Glutamatergic neuron (in vitro differentiated cells): ENCODE results near the gene METTL21C. TPM values are rescaled to one million over a fixed set of nuclear protein-coding genes. Genes with fewer than 3 reads are reported as not detected.

ENCODE experiments used
- DNase-seq: peaks from one replicate; pipeline ENCODE4 v3.0.0; 2022
- H3K27ac Mint-ChIP-seq: one replicate; pipeline ENCODE4 v1.8.0; 2020; ENCODE audit warnings: mild to moderate bottlenecking, mixed read lengths, inconsistent platforms; ENCODE audit not compliant: unreplicated experiment
- H3K27me3 Mint-ChIP-seq: one replicate; pipeline ENCODE4 v1.8.0; 2020; ENCODE audit warnings: mild to moderate bottlenecking, moderate library complexity, mixed read lengths, inconsistent platforms; ENCODE audit not compliant: unreplicated experiment
- H3K36me3 Mint-ChIP-seq: one replicate; pipeline ENCODE4 v1.8.0; 2020; ENCODE audit warnings: mild to moderate bottlenecking, mixed read lengths, inconsistent platforms; ENCODE audit not compliant: unreplicated experiment
- H3K4me1 Mint-ChIP-seq: one replicate; pipeline ENCODE4 v1.8.0; 2020; ENCODE audit warnings: mild to moderate bottlenecking, low read depth, mixed read lengths, inconsistent platforms; ENCODE audit not compliant: unreplicated experiment
- H3K4me3 Mint-ChIP-seq: one replicate; pipeline ENCODE4 v1.8.0; 2020; ENCODE audit warnings: mild to moderate bottlenecking, mixed read lengths, inconsistent platforms; ENCODE audit not compliant: unreplicated experiment
- H3K9me3 Mint-ChIP-seq: one replicate; pipeline ENCODE4 v1.8.0; 2020; ENCODE audit warnings: mild to moderate bottlenecking, moderate library complexity, mixed read lengths, inconsistent platforms; ENCODE audit not compliant: unreplicated experiment
- total RNA-seq: library from RNA; stranded (reverse); fragmentation: NEBNext Ultra II Directional; extraction: Animal tissue kit (Norgen Biotek cat#: 25700); gene quantifications from one replicate; pipeline ENCODE4 v1.2.1, GENCODE V29; 2021; ENCODE audit not compliant: unreplicated experiment
- TF ChIP-seq, protein P1 (sequence below): fragments of 200-600 bp; sonication (generic); IDR thresholded peaks from one replicate; pipeline ENCODE4 v1.5.0; 2021; ENCODE audit not compliant: partially characterized antibody, unreplicated experiment

The METTL21C gene
- total RNA-seq, 1 donor from 2014 or later = not detected

DNA sequence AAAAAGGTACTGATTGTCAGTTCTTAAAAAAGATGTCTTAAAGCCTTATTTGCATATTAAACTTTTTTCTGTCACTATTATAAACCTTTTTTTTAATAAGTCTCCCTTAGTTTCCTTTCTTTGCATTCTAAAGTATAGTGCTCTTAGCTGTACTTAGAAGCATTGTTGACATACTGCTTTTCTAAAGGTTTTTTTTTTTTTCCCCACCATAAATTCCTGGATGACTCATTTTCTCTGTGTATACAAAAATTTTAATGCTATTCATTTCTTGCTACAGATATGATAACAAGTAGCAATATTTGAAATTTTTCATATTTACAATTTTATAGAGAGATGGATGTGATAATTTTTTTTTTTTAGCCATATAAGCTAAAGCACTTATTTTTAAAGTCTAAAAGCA is 43.5 kb downstream of the METTL21C start:
- no peaks in the 10 kb centered on the region for H3K36me3 Mint-ChIP-seq
- H3K4me1 Mint-ChIP-seq = peaks cover 15% of the 10 kb centered on the region
- H3K27me3 Mint-ChIP-seq = no peaks in the 10 kb centered on the region
- no peak for DNase-seq
- no peak overlapping the region for H3K4me3 Mint-ChIP-seq
- no peak overlapping the region for H3K27ac Mint-ChIP-seq
- H3K9me3 Mint-ChIP-seq = no peaks in the 10 kb centered on the region
- TF ChIP-seq, protein P1, sequence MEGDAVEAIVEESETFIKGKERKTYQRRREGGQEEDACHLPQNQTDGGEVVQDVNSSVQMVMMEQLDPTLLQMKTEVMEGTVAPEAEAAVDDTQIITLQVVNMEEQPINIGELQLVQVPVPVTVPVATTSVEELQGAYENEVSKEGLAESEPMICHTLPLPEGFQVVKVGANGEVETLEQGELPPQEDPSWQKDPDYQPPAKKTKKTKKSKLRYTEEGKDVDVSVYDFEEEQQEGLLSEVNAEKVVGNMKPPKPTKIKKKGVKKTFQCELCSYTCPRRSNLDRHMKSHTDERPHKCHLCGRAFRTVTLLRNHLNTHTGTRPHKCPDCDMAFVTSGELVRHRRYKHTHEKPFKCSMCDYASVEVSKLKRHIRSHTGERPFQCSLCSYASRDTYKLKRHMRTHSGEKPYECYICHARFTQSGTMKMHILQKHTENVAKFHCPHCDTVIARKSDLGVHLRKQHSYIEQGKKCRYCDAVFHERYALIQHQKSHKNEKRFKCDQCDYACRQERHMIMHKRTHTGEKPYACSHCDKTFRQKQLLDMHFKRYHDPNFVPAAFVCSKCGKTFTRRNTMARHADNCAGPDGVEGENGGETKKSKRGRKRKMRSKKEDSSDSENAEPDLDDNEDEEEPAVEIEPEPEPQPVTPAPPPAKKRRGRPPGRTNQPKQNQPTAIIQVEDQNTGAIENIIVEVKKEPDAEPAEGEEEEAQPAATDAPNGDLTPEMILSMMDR = no peak

DNA sequence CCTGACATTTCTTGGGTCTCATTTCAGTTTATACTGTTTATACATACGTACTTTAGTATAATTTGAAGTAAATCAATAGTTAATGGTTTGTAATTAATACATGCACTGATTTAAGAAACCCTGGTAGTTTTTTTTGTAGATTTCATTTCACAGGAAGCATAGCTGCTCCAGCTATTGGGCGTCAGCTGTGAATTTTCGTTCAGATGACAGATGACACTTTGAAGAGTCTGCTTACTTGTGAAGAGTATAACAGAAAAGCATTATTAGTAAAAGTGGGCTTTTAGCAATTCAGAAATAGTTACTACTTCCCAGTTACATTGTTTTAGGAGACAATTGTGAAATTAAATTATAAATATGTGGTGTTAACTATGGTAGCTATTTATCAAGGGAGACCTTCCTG is 44.4 kb downstream of the METTL21C start:
- DNase-seq = no peak
- Mint-ChIP-seq H3K27me3 (no peaks in the 10 kb centered on the region), H3K36me3 (no peaks in the 10 kb centered on the region), H3K4me1 (peaks cover 22% of the 10 kb centered on the region), H3K9me3 (peaks cover 2% of the 10 kb centered on the region), H3K4me3 (no peak overlapping the region), H3K27ac (no peak overlapping the region)
- TF ChIP-seq, protein P1 = no peak

DNA sequence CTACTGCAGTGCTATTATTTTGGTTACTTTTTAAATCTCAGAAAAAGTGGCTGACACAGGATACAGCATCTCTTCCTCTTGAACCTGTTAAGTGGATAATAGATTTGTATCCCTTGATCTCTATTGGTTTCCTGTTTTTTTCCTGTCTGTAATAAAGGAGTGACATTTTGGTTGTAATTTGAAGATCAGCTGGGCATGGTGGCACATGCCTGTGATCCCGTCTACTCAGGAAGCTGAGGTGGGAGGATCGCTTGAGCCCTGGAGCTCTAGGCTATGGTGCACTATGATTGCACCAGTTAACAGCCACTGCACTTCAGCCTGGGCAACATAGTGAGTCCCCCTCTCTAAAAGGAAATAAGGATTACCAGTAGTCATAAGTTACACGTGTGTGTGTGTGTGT is 46.8 kb downstream of the METTL21C start:
- Mint-ChIP-seq H3K4me1 (peaks cover 26% of the 10 kb centered on the region), H3K9me3 (peaks cover 2% of the 10 kb centered on the region)

DNA sequence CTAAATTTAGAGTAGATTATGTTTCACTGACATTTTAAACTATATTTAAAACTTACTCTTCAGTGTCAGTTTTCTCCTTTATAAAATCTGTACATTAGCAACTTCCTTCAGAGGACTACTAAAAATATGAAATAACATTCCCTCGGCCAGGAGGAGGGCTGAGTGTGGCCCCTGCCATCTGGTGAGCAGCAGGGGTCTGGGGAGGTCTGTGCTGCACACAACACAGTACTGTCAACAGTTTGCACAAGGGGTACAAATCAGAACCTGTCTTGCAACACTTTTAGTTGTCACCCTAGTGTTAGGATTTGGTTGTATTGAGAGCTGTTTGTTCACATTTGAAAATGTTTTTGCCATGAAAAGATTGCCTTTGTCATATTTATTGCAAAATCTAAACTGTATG is 49.1 kb downstream of the METTL21C start:
- Mint-ChIP-seq H3K27ac (peak overlapping the region; percentile 84), H3K27me3 (no peaks in the 10 kb centered on the region), H3K4me1 (peaks cover 22% of the 10 kb centered on the region), H3K36me3 (no peaks in the 10 kb centered on the region), H3K4me3 (peak overlapping the region; percentile 55), H3K9me3 (peaks cover 2% of the 10 kb centered on the region)
- DNase-seq = peak; percentile 25
- TF ChIP-seq, protein P1 = no peak

More for the DNA sequence above, 46.8 kb downstream of the METTL21C start:
- H3K27me3 Mint-ChIP-seq = no peaks in the 10 kb centered on the region
- H3K36me3 Mint-ChIP-seq = no peaks in the 10 kb centered on the region
- no peak overlapping the region for H3K4me3 Mint-ChIP-seq
- no peak for DNase-seq
- TF ChIP-seq, protein P1 = no peak
- peak overlapping the region; percentile 30 for H3K27ac Mint-ChIP-seq

DNA sequence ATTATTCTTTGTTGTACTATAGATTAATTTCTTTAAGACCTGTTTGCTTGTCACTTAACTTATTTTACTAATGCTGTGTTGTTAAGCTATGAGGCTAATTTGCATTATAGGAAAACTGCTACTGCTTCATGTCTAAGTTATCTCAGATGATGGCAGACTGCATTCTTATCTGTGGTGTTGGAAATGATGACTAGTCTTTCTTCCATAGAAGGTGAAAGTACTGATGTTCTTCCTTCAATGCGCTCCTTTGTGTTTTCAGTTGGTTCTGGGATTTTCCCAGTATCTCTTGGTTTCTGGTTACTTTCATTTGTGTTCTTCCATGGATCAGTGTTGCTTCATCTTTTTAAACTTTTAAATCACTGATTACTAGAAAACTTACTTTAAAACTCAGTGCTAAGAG is 51.2 kb downstream of the METTL21C start:
- Mint-ChIP-seq H3K36me3 (no peaks in the 10 kb centered on the region), H3K4me3 (no peak overlapping the region), H3K27me3 (no peaks in the 10 kb centered on the region), H3K9me3 (peaks cover 2% of the 10 kb centered on the region), H3K27ac (no peak overlapping the region), H3K4me1 (peaks cover 22% of the 10 kb centered on the region)
- no peak for DNase-seq
- TF ChIP-seq, protein P1 = no peak
